NOMO-1 treated with DMSO at 0.1 percent for 48 hours (cell line): ENCODE results near the gene EML6.

Experiments
- DNase-seq: peaks from one replicate; lab custom pipeline; 2025; ENCODE audit not compliant: unreplicated experiment; lab: John Stamatoyannopoulos, UW

Gene EML6

GRCh38 chr2:54797307-54797706, 73.8 kb downstream of the EML6 start:
- no peak for DNase-seq

- DNase-seq, result no peak
Observed at GRCh38 chr2:54801352-54801751, 77.9 kb downstream of the EML6 start.

GRCh38 chr2:54803783-54804751, 80.6 kb downstream of the EML6 start:
- DNase-seq, result no peak

- no peak for DNase-seq
Observed at GRCh38 chr2:54805255-54805654, 81.8 kb downstream of the EML6 start.

GRCh38 chr2:54806975-54807374, 83.5 kb downstream of the EML6 start:
- DNase-seq, result no peak

GRCh38 chr2:54808661-54809060, 85.2 kb downstream of the EML6 start:
- DNase-seq, result no peak

GRCh38 chr2:54809819-54810218, 86.4 kb downstream of the EML6 start:
- no peak for DNase-seq

- DNase-seq, result no peak
Observed at GRCh38 chr2:54810246-54810645, 86.8 kb downstream of the EML6 start.

GRCh38 chr2:54813584-54813983, 90.1 kb downstream of the EML6 start:
- no peak for DNase-seq

GRCh38 chr2:54814389-54815147, 91.1 kb downstream of the EML6 start:
- DNase-seq, result no peak

- DNase-seq, result no peak
Observed at GRCh38 chr2:54815148-54815539, 91.7 kb downstream of the EML6 start.

GRCh38 chr2:54818226-54818625, 94.8 kb downstream of the EML6 start:
- no peak for DNase-seq

- DNase-seq, result no peak
Observed at GRCh38 chr2:54820558-54820957, 97.1 kb downstream of the EML6 start.

GRCh38 chr2:54824567-54824966, 101.1 kb downstream of the EML6 start:
- no peak for DNase-seq

GRCh38 chr2:54830546-54830945, 107.1 kb downstream of the EML6 start:
- DNase-seq, result no peak

- no peak for DNase-seq
Observed at GRCh38 chr2:54831480-54831879, 108.0 kb downstream of the EML6 start.

GRCh38 chr2:54834721-54835120, 111.3 kb downstream of the EML6 start:
- DNase-seq, result no peak

GRCh38 chr2:54836477-54836876, 113.0 kb downstream of the EML6 start:
- no peak for DNase-seq

- peak; percentile 33 for DNase-seq
Observed at GRCh38 chr2:54838585-54839035, 115.1 kb downstream of the EML6 start.

GRCh38 chr2:54839461-54840255, 116.2 kb downstream of the EML6 start:
- no peak for DNase-seq
